CD4-positive, alpha-beta T cell treated with Interleukin-10 for 1 hour (primary cell): ENCODE results near the gene HSPA12B.

Experiments
- DNase-seq: peaks from one replicate; pipeline ENCODE4 v3.0.0-alpha.2; 2020

The HSPA12B gene

DNA sequence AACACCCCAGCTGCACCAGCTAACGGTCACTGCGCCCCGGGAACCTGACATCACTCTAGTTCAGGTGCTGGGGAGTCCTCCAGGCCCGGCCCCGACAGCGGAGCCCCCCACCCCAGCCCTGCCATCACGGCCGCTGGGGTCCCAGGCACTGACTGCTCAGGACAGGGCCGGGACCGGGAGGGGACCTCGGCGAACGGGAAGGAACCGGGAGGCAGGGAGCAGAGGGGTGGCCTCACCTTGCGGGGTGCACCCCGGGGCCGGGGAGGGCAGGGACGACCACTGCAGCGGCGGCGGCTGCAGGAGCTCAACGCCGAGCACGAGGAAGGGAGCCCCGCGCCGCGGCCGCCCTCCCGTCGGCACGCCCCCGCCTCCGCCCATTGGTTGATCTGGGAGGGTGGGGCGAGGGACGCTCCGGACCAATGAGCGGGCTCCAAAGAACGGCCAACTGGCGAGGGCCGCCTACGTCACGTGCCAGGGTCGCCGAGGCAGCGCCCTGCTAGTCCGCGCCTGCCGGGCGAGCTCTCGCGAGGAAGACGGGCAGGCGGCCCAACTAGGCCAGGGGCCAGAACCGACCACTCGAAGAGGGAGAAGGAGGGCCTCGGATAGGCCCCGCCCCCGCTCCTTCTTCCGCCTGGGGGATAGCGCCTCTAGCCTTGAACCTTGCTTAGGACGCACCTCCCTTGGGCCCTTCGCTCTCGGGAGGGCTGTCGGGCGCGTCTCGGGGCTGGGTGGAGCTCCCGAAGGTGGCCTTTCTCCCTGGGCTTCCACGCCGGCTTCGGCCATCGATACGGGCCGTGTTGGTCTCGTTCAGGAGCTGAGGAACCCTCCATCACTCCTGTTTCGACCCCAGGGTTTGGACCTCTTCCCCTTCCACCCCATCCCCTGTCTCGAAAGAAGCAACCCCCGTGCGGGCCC lies 35.2 kb downstream of the HSPA12B start, which contains the start of gene ADISSP:
ADISSP (minus strand) TSS at position 327 of the 915 bp plus-strand sequence. CDS start 7,653 bp downstream, outside the sequence.
- peak; percentile 98 for DNase-seq

DNA sequence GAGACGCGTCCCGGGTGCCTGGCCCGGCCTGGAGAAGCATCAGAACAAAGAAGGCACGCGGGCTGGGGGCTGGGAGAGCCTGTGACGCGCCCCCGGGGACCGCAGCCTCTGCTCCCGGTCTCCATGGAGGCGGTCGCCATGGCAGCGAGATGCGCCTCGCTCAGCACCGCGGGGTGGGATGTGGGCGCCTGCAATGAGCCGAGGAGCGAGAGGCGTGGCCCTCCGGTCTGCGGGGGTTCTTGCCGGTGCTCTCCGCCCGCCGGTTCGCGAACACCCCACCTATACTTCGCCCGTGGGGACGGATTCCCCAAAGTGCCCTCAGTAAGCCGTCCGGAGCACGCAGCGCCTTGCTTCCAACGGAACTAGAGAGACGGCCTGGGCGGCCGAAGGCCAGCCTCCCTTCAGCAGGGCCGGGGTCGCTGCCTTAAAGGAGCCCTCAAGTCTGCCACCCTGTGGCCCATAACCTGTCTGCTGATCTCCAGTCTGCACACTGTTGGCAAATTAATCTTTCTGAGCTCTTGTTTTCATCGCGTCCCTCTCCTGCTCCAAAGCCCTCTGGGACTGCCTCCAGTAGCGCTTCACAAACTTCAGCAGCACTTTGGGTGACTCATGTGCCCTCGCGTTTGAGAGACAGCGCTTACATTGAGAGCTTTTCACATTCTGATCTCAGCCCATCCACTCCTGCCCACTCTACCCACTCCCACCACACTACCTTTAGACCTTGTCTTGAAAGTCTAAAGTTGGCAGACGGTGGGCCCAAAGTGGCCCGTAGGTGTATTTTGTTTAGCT lies 36.1 kb downstream of the HSPA12B start:
- peak; percentile 88 for DNase-seq

DNA sequence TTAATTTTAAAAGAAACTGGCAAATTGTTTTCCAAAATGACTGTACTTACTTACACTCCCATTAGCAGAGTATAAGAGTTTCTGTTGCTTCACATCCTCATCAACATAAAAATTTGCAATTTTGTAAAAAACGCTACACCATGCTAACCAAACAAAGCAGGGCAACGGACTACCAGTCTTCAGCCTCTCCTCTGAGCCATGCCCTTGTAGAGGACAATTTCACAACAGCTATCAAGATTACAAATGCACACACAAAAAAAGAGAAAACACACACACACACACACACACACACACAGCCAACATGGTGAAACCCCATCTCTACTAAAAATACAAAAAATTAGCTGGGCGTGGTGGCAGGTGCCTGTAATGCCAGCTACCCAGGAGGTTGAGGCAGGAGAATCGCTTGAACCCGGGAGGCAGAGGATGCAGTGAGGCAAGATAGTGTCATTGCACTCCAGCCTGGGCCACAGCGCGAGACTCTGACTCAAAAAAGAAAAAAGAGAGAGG lies 39.1 kb downstream of the HSPA12B start:
- no peak for DNase-seq

DNA sequence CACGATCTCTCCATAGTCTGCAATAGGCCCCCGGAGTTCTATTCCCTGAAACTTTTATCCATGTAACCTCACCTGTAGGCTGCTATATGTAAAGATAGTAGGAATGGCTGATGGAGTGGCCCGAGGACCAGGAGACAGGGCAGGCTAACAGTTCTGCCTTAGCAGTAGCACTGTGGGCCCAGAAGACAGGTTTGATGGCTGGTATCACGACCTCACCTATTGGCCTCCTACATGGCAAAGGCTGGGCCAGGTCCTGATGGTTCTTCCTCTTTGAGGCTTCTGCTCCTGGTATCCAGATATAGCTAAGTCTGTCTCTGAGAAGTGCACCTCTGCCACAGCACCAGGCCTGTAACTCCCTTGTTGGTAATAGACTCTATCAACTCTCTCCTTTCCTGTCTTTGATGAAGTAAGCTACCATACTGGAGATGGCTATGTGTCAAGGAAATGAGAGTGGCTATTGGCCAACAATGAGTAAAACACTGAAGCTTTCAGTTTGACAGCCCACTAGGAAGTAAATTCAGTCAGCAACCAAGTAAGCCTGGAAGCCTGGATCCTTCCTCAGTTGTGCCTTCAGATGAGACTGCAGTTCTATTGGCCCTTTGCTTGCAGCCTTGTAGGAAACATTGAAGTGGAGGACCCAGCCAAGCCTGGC lies 43.1 kb downstream of the HSPA12B start:
- DNase-seq: no peak

DNA sequence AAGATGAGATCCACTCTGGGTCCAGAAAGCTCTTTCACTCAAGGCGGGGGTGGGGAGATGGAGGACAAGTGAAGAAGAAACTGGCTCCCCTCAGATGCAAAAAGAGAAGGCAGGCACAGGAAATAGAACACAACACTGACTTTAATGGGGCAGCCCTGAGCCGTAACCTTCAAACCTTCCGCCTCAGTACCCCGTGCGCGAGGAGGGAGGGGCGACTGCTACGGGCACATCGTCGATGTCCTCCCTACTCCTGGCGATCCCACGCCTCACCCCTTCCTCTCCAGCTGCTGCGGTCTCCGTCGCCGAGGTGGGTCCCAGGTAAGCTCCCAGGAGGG lies 44.9 kb downstream of the HSPA12B start:
- no peak for DNase-seq

DNA sequence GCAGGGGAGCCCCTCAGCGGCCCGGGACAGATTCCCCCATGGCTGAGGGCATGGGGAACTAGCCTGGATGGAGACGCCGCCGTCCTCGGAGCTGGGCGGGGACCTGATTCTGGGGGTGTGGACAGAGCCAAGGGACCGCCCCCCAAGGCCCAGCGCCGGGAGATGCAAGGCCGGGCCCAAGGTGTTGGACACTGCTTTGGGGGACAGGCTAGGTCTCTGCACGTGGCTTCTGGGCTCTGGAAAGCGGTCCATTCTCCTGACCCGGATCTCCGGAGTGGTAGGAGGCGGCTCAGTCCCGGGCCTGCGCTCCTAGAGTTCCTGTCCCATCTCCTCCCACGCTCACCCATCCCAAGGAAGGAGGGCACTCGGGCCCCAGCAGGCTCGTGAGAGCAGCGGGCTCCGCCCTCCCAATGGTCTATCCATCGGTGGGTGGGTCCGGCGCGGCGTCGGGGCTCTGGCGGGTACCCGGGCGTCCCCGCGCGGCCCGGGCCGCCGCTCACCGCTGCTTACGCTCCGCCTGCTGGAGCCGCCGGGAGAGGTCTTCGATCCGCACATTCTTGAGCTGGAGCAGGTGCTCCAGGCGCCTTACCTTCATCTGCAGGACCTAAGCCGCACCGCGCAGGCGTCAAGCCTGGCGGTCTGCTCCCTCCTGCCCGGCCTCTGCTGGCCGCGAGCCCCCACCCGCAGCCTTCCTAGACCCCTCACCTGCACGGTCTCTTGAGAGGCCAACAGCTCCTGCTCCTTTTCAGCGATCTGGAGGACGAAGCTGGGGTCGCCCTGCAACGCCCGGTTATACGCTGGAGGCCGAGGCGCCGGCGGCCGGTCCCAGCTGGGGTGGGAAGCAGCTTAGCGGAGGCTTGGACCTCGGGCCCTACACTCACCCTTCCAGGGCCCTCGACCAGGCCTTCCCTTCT lies 45.5 kb downstream of the HSPA12B start:
- DNase-seq: peak; percentile 52

DNA sequence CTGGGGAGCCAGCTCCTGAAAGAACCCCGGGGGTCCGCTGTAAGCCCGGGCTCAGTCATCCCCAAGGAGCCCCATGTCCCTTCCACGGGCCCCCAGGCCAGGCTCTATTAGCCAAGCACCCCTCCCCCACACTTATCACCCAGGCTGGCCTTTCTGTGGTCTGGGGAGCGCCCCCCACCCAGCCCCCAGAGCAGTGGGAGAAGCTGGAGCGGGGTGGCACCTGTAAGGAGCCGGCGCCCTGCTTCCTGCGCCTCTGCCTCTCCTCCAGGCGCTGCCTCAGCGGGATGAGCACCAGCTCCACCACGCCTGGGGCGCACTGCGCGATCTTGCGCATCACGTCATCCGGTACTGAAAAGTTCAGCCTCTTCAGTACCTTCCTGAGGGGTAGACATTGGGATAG lies 46.5 kb downstream of the HSPA12B start:
- no peak for DNase-seq

DNA sequence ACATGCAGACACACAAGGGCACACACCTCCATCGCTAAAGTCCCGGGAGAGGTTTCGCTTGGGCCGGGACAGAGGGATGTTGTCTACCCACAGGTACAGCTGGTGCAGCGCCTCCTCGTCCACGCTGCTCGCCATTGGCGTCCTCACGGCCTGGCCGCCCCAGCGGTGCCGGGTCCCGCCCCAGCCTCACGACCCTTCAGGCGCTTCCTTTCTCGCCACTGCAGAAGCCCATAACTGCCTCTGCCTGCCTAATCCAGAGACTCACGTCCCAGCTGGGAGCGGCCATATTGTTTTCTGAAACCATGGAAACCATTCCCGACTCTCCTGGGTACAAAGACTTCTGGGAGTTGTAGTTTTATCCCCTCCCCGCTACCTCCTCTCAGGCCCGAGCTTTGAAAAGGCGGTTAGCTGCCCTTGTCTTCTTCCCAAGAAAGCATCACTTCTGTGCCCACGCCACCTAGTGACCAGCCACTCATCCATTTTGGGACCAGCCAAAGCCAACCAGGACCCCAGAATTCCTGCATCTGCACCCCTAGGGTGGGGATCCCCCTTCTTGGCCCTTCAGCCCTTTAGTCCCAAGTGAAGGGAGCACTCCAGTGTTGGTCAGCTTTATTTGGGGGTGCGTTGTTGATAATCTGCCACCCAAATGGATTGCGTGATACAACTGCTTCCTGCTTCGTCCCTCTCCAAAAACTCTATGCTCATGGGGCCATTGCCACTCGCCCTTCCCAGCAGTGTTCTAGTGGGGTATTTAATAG lies 48.8 kb downstream of the HSPA12B start, which contains the start of gene SPEF1:
SPEF1 (minus strand) TSS at position 296 of the 758 bp plus-strand sequence; CDS start at position 135, 161 bp downstream.
- DNase-seq: peak; percentile 79

DNA sequence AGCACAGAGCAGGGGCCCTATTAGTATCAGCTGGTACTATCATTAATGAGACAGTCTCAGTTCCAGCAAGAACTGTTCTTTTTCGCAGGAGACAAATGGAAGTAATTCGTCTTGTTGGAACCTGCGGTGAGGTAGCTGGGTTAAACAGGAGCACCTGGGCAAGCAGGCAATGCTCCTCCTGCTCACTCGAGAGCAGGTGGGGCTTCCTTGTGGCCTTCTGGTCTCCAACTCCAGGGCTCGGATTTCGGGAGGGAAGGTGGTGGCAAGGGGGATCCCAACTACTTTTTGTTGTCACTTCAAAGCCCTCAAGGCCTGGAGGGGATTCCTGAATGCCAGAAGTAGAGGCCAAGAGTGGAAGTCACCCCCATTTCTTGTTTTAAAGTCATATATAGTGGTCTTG lies 50.1 kb downstream of the HSPA12B start:
- no peak for DNase-seq

DNA sequence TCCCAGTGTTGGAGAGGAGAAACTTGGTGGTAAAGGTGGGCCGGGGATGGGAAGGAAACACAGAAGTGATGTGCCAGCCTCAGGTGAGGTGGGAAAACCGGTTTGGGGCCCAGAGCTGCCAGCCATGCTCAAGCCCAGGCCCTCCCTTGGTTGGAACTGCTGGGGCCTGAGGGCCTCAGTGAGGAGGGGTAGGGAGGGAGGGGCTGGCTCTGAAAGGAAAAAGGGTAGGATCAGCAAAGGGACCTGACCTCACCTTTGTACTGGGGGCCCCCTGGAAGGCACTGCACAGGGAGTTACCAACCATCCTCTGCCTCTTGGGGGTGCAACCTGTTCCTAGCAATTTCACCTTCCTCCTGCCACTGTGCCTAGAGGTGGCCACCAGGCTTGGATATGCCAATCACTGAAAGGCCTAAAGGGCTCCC lies 50.6 kb downstream of the HSPA12B start:
- DNase-seq: no peak

DNA sequence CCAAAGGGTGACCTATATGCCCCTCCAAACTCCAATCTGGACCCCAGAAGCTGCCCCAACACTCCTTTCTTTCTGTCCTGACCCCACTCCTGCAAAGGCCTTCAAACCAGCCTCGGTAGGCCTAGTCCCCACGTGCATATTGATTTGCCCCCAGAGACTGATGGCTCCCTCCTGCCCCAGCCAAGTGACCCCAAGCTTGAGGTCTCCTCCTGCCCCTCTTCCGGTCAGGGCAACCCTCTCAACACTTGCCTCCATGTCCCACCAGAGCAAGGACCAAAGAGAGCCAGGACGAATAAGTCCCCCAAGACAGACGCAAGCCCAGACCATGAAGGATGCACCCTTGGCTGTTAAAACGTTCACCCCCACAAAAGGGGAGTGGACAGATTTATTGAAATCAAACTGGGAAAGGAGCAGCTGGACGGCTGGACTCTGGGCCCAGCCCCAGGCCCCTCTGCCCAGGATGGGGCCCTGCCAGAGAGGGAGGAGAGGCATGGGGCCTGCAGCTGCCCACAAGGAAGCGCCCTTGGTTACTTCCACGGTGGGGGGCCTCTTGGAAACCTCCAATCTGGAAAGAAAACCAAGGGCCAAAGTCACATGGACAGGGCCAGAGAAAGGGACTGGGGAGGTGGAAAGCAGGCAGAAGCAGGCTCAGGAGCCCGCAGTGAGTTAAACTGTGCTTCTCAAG lies 51.2 kb downstream of the HSPA12B start:
- DNase-seq: no peak

DNA sequence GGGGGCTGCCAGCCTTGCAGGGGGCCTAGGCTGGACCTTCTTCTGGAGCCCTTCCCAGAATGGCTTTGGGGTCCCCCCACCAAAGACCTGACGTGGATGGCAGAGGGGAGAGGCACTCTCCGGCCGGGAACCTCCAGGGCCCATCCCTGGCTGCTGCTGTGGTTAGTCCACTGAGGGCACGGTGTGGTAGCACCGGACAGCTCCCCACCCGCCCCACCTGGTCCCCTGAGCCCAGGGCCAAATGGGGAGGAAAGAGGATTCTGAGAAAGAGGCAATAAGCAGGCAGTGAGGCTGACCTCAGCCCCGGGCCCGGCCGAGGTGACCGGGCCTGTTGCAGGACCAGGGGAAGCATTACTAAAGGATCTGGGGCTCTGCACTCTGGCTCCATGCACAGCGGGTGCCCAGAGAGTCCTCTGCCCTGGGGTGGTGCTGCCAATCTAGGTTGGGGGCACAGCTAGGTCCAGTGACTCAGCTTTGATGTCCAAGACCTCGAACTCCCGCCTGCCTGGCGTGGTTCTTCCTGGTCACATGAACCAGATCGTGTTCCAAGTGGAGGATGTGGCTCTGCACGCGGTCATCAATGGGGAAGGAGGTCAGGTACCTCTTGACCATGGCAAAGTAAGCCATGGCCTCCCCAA lies 51.9 kb downstream of the HSPA12B start:
- DNase-seq: no peak

DNA sequence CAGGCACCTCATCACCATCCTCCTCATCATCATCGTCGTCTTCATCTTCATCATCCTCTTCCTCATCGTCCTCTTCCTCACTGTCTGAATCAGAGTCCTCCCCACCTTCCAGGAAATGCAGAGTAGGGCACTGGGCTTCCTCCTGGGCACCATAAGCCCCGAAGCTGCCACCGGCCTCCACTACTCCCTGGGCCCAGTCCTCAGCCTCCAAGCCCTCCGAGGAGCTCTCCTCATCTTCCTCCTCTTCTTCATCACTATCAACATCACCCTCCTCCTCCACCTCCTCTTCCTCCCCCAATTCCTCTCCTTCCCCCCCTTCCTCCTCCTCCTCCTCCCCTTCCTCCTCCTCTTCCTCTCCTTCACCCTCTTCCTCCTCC lies 52.4 kb downstream of the HSPA12B start:
- no peak for DNase-seq

DNA sequence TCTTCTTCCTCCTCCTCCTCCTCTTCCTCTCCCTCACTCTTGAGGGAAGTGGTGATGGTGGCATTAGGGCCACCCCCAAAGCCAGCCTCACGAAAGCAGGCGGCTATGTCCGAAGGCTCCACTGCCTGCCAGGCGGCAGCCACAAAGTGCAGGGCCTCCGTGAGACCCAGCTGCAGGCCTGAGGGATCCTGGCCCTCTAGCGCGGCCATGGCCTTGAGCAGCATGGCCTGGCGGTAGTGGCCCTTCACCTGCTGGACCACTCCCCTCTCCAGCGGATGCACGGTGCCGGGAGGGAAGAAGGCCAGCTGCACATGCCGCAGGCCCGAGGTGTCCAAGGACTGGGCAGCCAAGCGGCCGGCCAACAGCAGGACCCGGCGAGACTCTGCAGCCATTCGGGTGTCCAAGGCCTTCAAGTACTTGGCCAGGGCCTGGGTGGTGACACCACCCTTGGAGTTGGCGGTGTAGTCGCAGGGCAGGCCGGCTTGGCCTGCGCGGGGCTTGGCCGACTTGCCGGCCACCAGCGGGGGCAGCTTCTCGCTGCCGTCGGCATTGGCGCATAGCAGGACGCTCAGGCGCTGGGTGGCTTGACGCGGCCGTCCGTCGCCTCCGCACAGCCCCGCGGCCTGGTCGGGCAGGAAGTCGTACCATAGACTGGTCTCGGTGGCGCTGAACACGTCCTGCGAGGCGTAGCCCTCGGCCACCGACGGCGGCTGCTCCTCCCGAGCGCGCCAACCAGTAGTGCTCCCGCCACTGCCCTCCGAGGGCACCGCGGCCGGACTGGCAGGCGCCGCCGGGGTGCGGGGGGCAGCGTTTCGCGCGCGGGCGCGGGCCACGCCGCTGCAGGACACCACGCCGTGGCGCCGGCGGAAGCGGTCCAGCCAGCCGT lies 53.0 kb downstream of the HSPA12B start:
- no peak for DNase-seq

DNA sequence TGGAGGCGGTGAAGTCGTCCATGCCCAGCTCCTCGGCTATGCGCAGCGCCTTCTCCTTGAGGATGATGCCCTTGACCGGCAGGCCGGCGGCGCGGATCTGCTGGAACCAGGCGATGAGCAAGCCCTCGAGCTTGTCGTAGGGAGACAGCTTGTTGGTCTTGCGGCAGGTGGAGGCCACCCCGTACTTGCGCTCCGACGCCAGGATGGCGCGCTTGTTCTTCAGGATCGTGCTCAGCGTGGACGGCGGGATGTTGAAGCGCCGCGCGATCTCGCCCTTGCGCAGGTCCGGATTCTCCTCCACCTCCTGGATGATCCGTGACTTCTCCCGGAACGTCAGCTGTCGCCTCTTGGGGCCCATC lies 53.6 kb downstream of the HSPA12B start:
- DNase-seq: peak; percentile 50

DNA sequence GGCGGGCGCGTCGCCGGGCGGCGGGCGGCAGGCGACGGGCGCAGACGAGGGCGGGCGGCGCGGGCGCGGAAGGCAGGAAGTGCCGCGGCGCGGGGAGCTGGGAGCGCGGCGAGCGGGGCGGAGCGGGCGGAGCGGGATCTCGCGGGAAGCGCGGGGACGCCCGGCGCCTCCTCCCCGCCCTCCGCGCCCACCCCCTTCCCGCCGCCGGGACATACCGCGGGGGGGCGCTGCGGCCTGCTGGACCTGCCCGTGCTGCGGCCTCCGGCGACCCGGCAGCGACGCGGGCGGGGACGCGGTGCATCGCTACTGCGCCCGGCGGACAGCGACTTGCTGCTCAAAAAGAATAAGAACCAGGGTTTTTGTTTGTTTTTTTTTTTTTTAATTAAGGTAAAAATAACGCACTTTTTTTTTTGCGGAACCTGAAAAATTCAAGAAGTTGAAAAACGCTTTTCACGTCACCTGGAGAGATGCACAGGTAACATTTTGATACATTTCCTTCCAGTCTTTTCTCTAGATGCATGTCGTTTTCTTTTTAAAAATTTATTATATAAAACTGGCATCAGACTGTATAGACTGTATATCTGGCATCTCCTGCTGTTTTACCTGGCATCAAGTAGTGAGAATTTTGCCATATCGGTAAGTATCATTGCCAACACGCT lies 54.3 kb downstream of the HSPA12B start, which contains the start of gene CENPB:
CENPB (minus strand) TSS at position 76 of the 659 bp plus-strand sequence. CDS start 257 bp downstream, outside the sequence.
- peak; percentile 92 for DNase-seq

DNA sequence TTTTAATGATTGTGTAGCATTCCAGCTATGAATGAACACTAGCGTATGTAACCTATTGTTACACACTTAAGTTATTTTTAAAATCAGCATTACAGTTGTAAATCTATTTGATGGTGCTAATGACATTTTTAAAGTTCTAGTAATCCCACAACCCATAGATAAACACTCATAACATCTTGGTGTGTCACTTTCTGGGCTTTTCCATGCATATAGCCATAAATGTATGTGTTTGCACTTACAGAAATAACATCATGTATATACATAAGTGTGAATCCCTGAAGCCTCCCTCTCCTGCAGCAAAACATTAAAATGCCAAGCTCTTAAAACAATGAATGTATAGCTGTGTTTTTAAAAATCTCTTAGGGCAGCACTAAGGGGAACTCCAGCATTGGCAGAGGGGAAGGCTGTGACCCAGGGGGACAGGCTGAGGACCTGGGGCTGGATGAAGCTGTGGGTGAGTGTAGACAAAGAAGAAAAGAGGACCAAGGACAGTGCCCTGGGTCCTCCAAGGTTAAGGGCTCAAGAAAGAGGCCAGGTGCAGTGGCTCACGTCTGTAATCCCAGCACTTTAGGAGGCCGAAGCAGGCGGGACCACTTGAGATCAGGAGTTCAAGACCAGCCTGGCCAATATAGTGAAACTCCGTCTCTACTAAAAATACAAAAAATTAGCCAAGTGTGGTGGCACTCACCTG lies 55.0 kb downstream of the HSPA12B start:
- DNase-seq: no peak

DNA sequence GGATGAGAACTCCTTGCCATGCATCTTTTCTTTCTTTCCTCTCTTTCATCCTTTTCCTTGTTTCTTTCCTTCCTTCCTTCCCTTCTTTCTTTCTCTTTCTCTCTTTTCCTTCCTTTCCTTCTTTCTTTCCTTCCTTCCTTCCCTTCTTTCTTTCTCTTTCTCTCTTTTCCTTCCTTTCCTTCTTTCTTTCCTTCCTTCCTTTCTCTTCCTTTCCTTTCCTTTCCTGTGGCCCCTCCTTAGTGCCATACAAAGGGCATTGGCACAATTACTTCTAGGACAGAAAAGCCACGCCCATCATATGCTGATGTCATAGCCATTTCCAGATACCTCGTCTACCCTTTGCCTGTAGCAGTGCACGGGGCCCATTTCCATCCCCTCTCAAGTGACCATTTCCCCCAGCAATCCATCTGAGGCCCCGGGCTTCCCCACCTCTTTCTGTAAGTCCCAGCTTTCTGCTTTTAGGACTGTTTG lies 56.2 kb downstream of the HSPA12B start:
- no peak for DNase-seq
